ENCODE measurements around the gene INO80C. TPM values are rescaled to one million over a fixed set of nuclear protein-coding genes. Genes with fewer than 3 reads are reported as not detected.

INO80C gene
- total and polyA plus RNA-seq, 5 donors from 2014 or later: 20.2 to 27.6 (median 25.5) TPM

- peaks cover 0 to 1% (median 0%) of the 10 kb centered on the region in 7 donors for H3K9me3 Mint-ChIP-seq
- Histone ChIP-seq H3K4me3 (ENCODE audit: low read depth, low read length) (no peak overlapping the region), H3K9me3 (ENCODE audit: control insufficient read depth in 2 of 2, low read length in 2 of 2) (no peaks in the 10 kb centered on the region), H3K27ac (ENCODE audit: insufficient read depth, low read length, poor library complexity, severe bottlenecking) (no peak overlapping the region), H3K27me3 (ENCODE audit: control insufficient read depth, insufficient read depth, low read length) (no peaks in the 10 kb centered on the region), H3K36me3 (ENCODE audit: control insufficient read depth, insufficient read depth, low read length) (no peaks in the 10 kb centered on the region), H3K4me1 (ENCODE audit: control insufficient read depth, insufficient read depth, low read length, poor library complexity, severe bottlenecking) (no peaks in the 10 kb centered on the region)
- no peaks in the 10 kb centered on the region for H3K27me3 Mint-ChIP-seq
- no peak overlapping the region for H3K27ac Mint-ChIP-seq
- ATAC-seq (ENCODE audit: low read depth in 2 of 2): no peak
- peaks cover 8 to 25% (median 13%) of the 10 kb centered on the region in 4 donors for H3K4me1 Mint-ChIP-seq
- H3K36me3 Mint-ChIP-seq: peaks cover 20% of the 10 kb centered on the region
- no peak overlapping the region for H3K4me3 Mint-ChIP-seq
- no peak for DNase-seq
Observed at GRCh38 chr18:35484034-35484433, 13.7 kb downstream of the INO80C start.

GRCh38 chr18:35481960-35482366 is 15.8 kb downstream of the INO80C start:
- Histone ChIP-seq H3K4me1 (ENCODE audit: control insufficient read depth, insufficient read depth, low read length, poor library complexity, severe bottlenecking) (no peaks in the 10 kb centered on the region), H3K27ac (ENCODE audit: insufficient read depth, low read length, poor library complexity, severe bottlenecking) (no peak overlapping the region), H3K4me3 (ENCODE audit: low read depth, low read length) (no peak overlapping the region), H3K27me3 (ENCODE audit: control insufficient read depth, insufficient read depth, low read length) (no peaks in the 10 kb centered on the region), H3K9me3 (ENCODE audit: control insufficient read depth in 2 of 2, low read length in 2 of 2) (no peaks in the 10 kb centered on the region), H3K36me3 (ENCODE audit: control insufficient read depth, insufficient read depth, low read length) (peaks cover 3% of the 10 kb centered on the region)
- DNase-seq (no peak), ATAC-seq (ENCODE audit: low read depth in 2 of 2) (no peak)
- peaks cover 22% of the 10 kb centered on the region for H3K36me3 Mint-ChIP-seq
- H3K4me1 Mint-ChIP-seq: peaks cover 4 to 23% (median 7%) of the 10 kb centered on the region in 4 donors
- no peaks in the 10 kb centered on the region for H3K27me3 Mint-ChIP-seq
- H3K9me3 Mint-ChIP-seq: peaks cover 0 to 1% (median 0%) of the 10 kb centered on the region in 7 donors
- H3K4me3 Mint-ChIP-seq: no peak overlapping the region
- H3K27ac Mint-ChIP-seq: no peak overlapping the region

- Mint-ChIP-seq H3K4me3 (no peak overlapping the region), H3K9me3 (peaks cover 0 to 1% (median 0%) of the 10 kb centered on the region in 7 donors), H3K27ac (peak overlapping the region in 1 of 3 donors; percentile 29), H3K4me1 (peaks cover 0 to 23% (median 5%) of the 10 kb centered on the region in 4 donors), H3K36me3 (peaks cover 24% of the 10 kb centered on the region), H3K27me3 (no peaks in the 10 kb centered on the region)
- no peaks in the 10 kb centered on the region for H3K27me3 ChIP-seq (ENCODE audit: control insufficient read depth, insufficient read depth, low read length)
- no peaks in the 10 kb centered on the region for H3K4me1 ChIP-seq (ENCODE audit: control insufficient read depth, insufficient read depth, low read length, poor library complexity, severe bottlenecking)
- H3K9me3 ChIP-seq (ENCODE audit: control insufficient read depth in 2 of 2, low read length in 2 of 2): no peaks in the 10 kb centered on the region
- H3K27ac ChIP-seq (ENCODE audit: insufficient read depth, low read length, poor library complexity, severe bottlenecking): no peak overlapping the region
- H3K36me3 ChIP-seq (ENCODE audit: control insufficient read depth, insufficient read depth, low read length): peaks cover 5% of the 10 kb centered on the region
- ATAC-seq (ENCODE audit: low read depth in 2 of 2) (no peak), DNase-seq (no peak)
- H3K4me3 ChIP-seq (ENCODE audit: low read depth, low read length): no peak overlapping the region
Observed at GRCh38 chr18:35479911-35480586, 17.7 kb downstream of the INO80C start.

DNA sequence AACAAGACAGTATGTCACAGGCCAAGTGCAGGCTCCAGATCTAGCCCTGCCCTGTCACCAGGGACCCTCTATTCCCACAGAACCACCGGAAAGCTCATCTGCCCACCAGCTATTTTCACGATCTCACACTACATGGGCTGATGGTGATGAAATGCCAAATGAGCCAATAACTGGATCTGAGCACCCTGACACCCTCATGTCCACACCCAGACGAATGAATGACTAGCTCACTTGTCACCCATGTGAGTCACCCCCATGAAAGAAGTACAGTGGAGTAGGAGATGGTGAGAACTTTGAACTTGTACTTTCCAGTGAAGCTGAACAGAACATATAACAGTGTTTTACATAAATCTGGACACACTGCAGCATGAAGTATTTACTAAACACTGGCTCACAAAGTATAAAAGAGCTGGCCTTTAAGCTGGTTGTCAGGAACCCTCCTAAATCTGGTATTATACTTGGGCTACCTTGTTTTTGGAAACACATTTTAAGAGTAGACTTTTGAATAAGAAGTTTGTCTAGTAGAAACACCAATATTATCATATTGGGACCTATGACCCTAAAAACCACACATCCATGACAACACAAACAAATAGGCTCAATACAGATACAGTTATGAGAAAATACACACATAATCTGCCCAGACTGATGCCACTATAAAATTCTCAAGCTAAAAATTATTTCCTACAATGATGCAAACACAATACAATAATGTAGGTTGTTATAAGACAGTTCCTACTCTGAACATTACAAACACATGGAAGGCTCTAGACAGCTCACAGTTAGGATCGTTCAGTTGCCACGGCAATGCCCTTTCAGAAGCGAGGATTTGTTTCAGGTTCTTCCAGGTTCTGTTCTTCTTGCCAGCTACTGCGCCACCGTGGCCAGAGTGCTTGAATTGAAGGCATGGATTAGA is 19.0 kb downstream of the INO80C start:
- H3K36me3 Mint-ChIP-seq: peaks cover 31% of the 10 kb centered on the region
- peaks cover 0 to 18% (median 5%) of the 10 kb centered on the region in 4 donors for H3K4me1 Mint-ChIP-seq

GRCh38 chr18:35477974-35478373 is 19.8 kb downstream of the INO80C start:
- ATAC-seq (ENCODE audit: low read depth in 2 of 2): no peak
- Mint-ChIP-seq H3K4me3 (no peak overlapping the region), H3K36me3 (peaks cover 35% of the 10 kb centered on the region), H3K27ac (no peak overlapping the region), H3K4me1 (peaks cover 0 to 23% (median 1%) of the 10 kb centered on the region in 4 donors), H3K9me3 (peaks cover 0 to 1% (median 0%) of the 10 kb centered on the region in 7 donors), H3K27me3 (no peaks in the 10 kb centered on the region)
- Histone ChIP-seq H3K36me3 (ENCODE audit: control insufficient read depth, insufficient read depth, low read length) (peaks cover 13% of the 10 kb centered on the region), H3K27me3 (ENCODE audit: control insufficient read depth, insufficient read depth, low read length) (no peaks in the 10 kb centered on the region), H3K9me3 (ENCODE audit: control insufficient read depth in 2 of 2, low read length in 2 of 2) (no peaks in the 10 kb centered on the region), H3K27ac (ENCODE audit: insufficient read depth, low read length, poor library complexity, severe bottlenecking) (no peak overlapping the region), H3K4me1 (ENCODE audit: control insufficient read depth, insufficient read depth, low read length, poor library complexity, severe bottlenecking) (no peaks in the 10 kb centered on the region), H3K4me3 (ENCODE audit: low read depth, low read length) (no peak overlapping the region)
- DNase-seq: no peak

More for the DNA sequence above, 19.0 kb downstream of the INO80C start:
- ATAC-seq (ENCODE audit: low read depth in 2 of 2): no peak
- DNase-seq: peak in 1 of 3 donors; percentile 18
- H3K27me3 Mint-ChIP-seq: no peaks in the 10 kb centered on the region
- H3K4me3 Mint-ChIP-seq: no peak overlapping the region
- Histone ChIP-seq H3K27ac (ENCODE audit: insufficient read depth, low read length, poor library complexity, severe bottlenecking) (no peak overlapping the region), H3K4me1 (ENCODE audit: control insufficient read depth, insufficient read depth, low read length, poor library complexity, severe bottlenecking) (no peaks in the 10 kb centered on the region), H3K27me3 (ENCODE audit: control insufficient read depth, insufficient read depth, low read length) (no peaks in the 10 kb centered on the region), H3K9me3 (ENCODE audit: control insufficient read depth in 2 of 2, low read length in 2 of 2) (no peaks in the 10 kb centered on the region), H3K4me3 (ENCODE audit: low read depth, low read length) (no peak overlapping the region), H3K36me3 (ENCODE audit: control insufficient read depth, insufficient read depth, low read length) (peaks cover 8% of the 10 kb centered on the region)
- H3K27ac Mint-ChIP-seq: peak overlapping the region in 1 of 3 donors; percentile 6
- H3K9me3 Mint-ChIP-seq: peaks cover 0 to 1% (median 0%) of the 10 kb centered on the region in 7 donors

- Mint-ChIP-seq H3K36me3 (peaks cover 36% of the 10 kb centered on the region), H3K27ac (no peak overlapping the region), H3K9me3 (peaks cover 0 to 3% (median 0%) of the 10 kb centered on the region in 7 donors), H3K4me1 (peaks cover 0 to 23% (median under 1%) of the 10 kb centered on the region in 4 donors), H3K4me3 (no peak overlapping the region), H3K27me3 (no peaks in the 10 kb centered on the region)
- no peaks in the 10 kb centered on the region for H3K4me1 ChIP-seq (ENCODE audit: control insufficient read depth, insufficient read depth, low read length, poor library complexity, severe bottlenecking)
- peaks cover 13% of the 10 kb centered on the region for H3K36me3 ChIP-seq (ENCODE audit: control insufficient read depth, insufficient read depth, low read length)
- DNase-seq (no peak), ATAC-seq (ENCODE audit: low read depth in 2 of 2) (no peak)
- no peak overlapping the region for H3K27ac ChIP-seq (ENCODE audit: insufficient read depth, low read length, poor library complexity, severe bottlenecking)
- no peaks in the 10 kb centered on the region for H3K9me3 ChIP-seq (ENCODE audit: control insufficient read depth in 2 of 2, low read length in 2 of 2)
- H3K27me3 ChIP-seq (ENCODE audit: control insufficient read depth, insufficient read depth, low read length): no peaks in the 10 kb centered on the region
- H3K4me3 ChIP-seq (ENCODE audit: low read depth, low read length): no peak overlapping the region
Observed at GRCh38 chr18:35477497-35477896, 20.3 kb downstream of the INO80C start.

GRCh38 chr18:35474884-35475283 is 22.9 kb downstream of the INO80C start:
- DNase-seq (no peak), ATAC-seq (ENCODE audit: low read depth in 2 of 2) (no peak)
- no peaks in the 10 kb centered on the region for H3K27me3 Mint-ChIP-seq
- Histone ChIP-seq H3K4me3 (ENCODE audit: low read depth, low read length) (no peak overlapping the region), H3K36me3 (ENCODE audit: control insufficient read depth, insufficient read depth, low read length) (peaks cover 13% of the 10 kb centered on the region), H3K27me3 (ENCODE audit: control insufficient read depth, insufficient read depth, low read length) (no peaks in the 10 kb centered on the region), H3K27ac (ENCODE audit: insufficient read depth, low read length, poor library complexity, severe bottlenecking) (no peak overlapping the region), H3K4me1 (ENCODE audit: control insufficient read depth, insufficient read depth, low read length, poor library complexity, severe bottlenecking) (no peaks in the 10 kb centered on the region), H3K9me3 (ENCODE audit: control insufficient read depth in 2 of 2, low read length in 2 of 2) (no peaks in the 10 kb centered on the region)
- no peak overlapping the region for H3K27ac Mint-ChIP-seq
- no peak overlapping the region for H3K4me3 Mint-ChIP-seq
- peaks cover 0 to 17% (median 0%) of the 10 kb centered on the region in 4 donors for H3K4me1 Mint-ChIP-seq
- peaks cover 0 to 3% (median 0%) of the 10 kb centered on the region in 7 donors for H3K9me3 Mint-ChIP-seq
- peaks cover 45% of the 10 kb centered on the region for H3K36me3 Mint-ChIP-seq
